K562 (cell line): ENCODE results near the gene UCK1.

ENCODE experiments used
- GATA2 ChIP-seq: sonication (generic); formaldehyde crosslinking; IDR thresholded peaks from 2 replicates; pipeline ENCODE4 v1.4.0; 2020; ENCODE audit warnings: mild to moderate bottlenecking, missing genetic modification reagents
- MAFK ChIP-seq: IDR thresholded peaks from 2 replicates; pipeline ENCODE4 v1.6.1; 2011; ENCODE audit warnings: low read length, improper control_type of control experiment
- NCOA2 ChIP-seq, 2 experiments: fragments of 450-650 bp; IDR thresholded peaks; 2 replicates each; pipeline ENCODE4 v1.6.1; 2018; ENCODE audit warnings: mild to moderate bottlenecking in 2 of 2, moderate library complexity in 1 of 2; ENCODE audit not compliant: partially characterized antibody in 2 of 2
- PHF8 ChIP-seq: fragments of 200-600 bp; sonication (generic); IDR thresholded peaks from 2 replicates; pipeline ENCODE4 v1.6.1; 2012; ENCODE audit warnings: mixed run types, mild to moderate bottlenecking, inconsistent platforms, low read length, moderate library complexity, borderline replicate concordance
- POLR2A ChIP-seq: fragments of 450-650 bp; conservative IDR thresholded peaks from 2 replicates; pipeline ENCODE4 v1.6.1; 2016
- POLR2AphosphoS5 ChIP-seq: IDR thresholded peaks from 2 replicates; pipeline ENCODE4 v1.6.1; 2011; ENCODE audit warnings: mild to moderate bottlenecking, low read depth, low read length, moderate library complexity; ENCODE audit not compliant: control insufficient read depth, insufficient read depth
- SIN3A ChIP-seq, 2 experiments: fragments of 150-350 bp in 1 of 2; IDR thresholded peaks; 2 replicates each; pipeline ENCODE4 v1.6.1; 2011 to 2016; ENCODE audit warnings: borderline replicate concordance in 2 of 2, low read depth in 2 of 2, low read length in 2 of 2, mild to moderate bottlenecking in 2 of 2, moderate library complexity in 2 of 2; ENCODE audit not compliant: control insufficient read depth in 1 of 2
- SMC3 ChIP-seq: conservative IDR thresholded peaks from 2 replicates; pipeline ENCODE4 v1.6.1; 2011; ENCODE audit warnings: low read depth, low read length, improper control_type of control experiment; ENCODE audit not compliant: insufficient read depth
- ZNF184 ChIP-seq: sonication (generic); formaldehyde crosslinking; IDR thresholded peaks from 2 replicates; pipeline ENCODE4 v1.5.0; 2020; ENCODE audit warnings: missing genetic modification reagents
- ZNF785 ChIP-seq: fragments of 250-450 bp; sonication (Bioruptor Pico); IDR thresholded peaks from 2 replicates; pipeline ENCODE4 v1.4.0; 2020; ENCODE audit warnings: mild to moderate bottlenecking
- TF ChIP-seq, protein P1 (sequence below): fragments of 450-650 bp; IDR thresholded peaks from 2 replicates; pipeline ENCODE4 v1.6.1; 2016; ENCODE audit warnings: antibody characterized with exemption
- TF ChIP-seq, protein P2 (sequence below), 3 experiments: IDR thresholded peaks in 2 of 3; conservative IDR thresholded peaks in 1 of 3; 2 replicates each; pipeline ENCODE4 v1.5.1; 2011 to 2012; ENCODE audit warnings: low read length in 3 of 3, mild to moderate bottlenecking in 3 of 3, control low read depth in 2 of 3, improper control_type of control experiment in 1 of 3, inconsistent platforms in 1 of 3, low read depth in 1 of 3, mixed read lengths in 1 of 3, moderate library complexity in 1 of 3; ENCODE audit not compliant: insufficient read depth in 2 of 3

DNA sequence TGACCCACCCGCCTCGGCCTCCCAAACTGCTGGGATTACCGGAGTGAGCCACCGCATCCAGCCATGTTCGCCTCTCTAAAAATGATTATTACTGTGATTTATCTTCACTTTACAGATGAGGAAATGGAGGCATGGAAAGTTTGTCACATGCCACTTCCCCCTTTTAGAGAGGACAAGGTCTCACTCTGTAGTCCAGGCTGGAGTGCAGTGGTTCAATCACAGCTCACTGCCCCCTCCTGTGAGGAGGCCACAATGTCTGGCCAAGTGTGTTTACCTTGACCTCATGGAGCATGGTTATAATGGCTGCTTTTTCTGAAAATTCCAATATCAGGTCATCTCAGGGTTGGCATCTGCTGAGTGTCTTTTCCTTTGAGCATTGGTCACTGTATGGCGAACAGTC, 21.0 kb upstream of the UCK1 start:
- TF ChIP-seq, protein P1, sequence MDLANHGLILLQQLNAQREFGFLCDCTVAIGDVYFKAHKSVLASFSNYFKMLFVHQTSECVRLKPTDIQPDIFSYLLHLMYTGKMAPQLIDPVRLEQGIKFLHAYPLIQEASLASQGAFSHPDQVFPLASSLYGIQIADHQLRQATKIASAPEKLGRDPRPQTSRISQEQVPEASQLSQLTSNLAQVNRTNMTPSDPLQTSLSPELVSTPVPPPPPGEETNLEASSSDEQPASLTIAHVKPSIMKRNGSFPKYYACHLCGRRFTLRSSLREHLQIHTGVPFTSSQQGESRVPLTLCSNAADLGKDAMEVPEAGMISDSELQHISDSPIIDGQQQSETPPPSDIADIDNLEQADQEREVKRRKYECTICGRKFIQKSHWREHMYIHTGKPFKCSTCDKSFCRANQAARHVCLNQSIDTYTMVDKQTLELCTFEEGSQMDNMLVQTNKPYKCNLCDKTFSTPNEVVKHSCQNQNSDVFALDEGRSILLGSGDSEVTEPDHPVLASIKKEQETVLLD = no peak
- TF ChIP-seq NCOA2 (IDR thresholded peaks at IDR 0.05; ENCODE audit: partially characterized antibody in 2 of 2) (no peak), GATA2 (CRISPR knock-in tag) (no peak), SMC3 (no peak), ZNF184 (CRISPR knock-in tag) (no peak), ZNF785 (no peak), POLR2AphosphoS5 (no peak), PHF8 (no peak), POLR2A (no peak), SIN3A (IDR thresholded peaks at IDR 0.05; ENCODE audit: borderline replicate concordance in 2 of 2, control insufficient read depth in 1 of 2, low read depth in 2 of 2, low read length in 2 of 2) (no peak), MAFK (no peak)
- TF ChIP-seq, protein P2, sequence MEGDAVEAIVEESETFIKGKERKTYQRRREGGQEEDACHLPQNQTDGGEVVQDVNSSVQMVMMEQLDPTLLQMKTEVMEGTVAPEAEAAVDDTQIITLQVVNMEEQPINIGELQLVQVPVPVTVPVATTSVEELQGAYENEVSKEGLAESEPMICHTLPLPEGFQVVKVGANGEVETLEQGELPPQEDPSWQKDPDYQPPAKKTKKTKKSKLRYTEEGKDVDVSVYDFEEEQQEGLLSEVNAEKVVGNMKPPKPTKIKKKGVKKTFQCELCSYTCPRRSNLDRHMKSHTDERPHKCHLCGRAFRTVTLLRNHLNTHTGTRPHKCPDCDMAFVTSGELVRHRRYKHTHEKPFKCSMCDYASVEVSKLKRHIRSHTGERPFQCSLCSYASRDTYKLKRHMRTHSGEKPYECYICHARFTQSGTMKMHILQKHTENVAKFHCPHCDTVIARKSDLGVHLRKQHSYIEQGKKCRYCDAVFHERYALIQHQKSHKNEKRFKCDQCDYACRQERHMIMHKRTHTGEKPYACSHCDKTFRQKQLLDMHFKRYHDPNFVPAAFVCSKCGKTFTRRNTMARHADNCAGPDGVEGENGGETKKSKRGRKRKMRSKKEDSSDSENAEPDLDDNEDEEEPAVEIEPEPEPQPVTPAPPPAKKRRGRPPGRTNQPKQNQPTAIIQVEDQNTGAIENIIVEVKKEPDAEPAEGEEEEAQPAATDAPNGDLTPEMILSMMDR (IDR thresholded peaks at IDR 0.05 in 2 of 3, conservative IDR thresholded peaks at IDR 0.05 in 1 of 3; ENCODE audit: insufficient read depth in 2 of 3, low read depth in 1 of 3, low read length in 3 of 3) = no peak
